WTC11 (cell line): Measurements from ENCODE around the gene EIF4G2. TPM values are rescaled to one million over a fixed set of nuclear protein-coding genes. Genes with fewer than 3 reads are reported as not detected.

ENCODE experiments used
- ATAC-seq: fragments of 200-7000 bp; cut with Tn5 transposase; 2 replicates; pipeline ENCODE4 v1.10.0; 2021; ENCODE audit warnings: mild to moderate bottlenecking, moderate library complexity
- CTCF ChIA-PET: fragments of 300-600 bp; sonication (Branson Sonifier 250); formaldehyde crosslinking; loops from one replicate; lab custom pipeline; 2021; ENCODE audit warnings: antibody characterized with exemption; lab: Charles Lee
- POLR2A ChIA-PET: fragments of 350-600 bp; sonication (Branson Sonifier 250); formaldehyde crosslinking; loops from one replicate; lab custom pipeline; 2021; ENCODE audit warnings: antibody characterized with exemption; lab: Charles Lee
- DNase-seq: peaks from one replicate; pipeline ENCODE4 v3.0.0; 2021; ENCODE audit warnings: low spot score
- H3K27ac Mint-ChIP-seq: 2 replicates; pipeline ENCODE4 v1.8.0; 2021; ENCODE audit warnings: mixed read lengths
- H3K27me3 Mint-ChIP-seq: 2 replicates; pipeline ENCODE4 v1.8.0; 2021; ENCODE audit warnings: low read depth, mild to moderate bottlenecking, moderate library complexity, mixed read lengths
- H3K36me3 Mint-ChIP-seq: 2 replicates; pipeline ENCODE4 v1.8.0; 2021; ENCODE audit warnings: mixed read lengths
- H3K4me1 Mint-ChIP-seq: 2 replicates; pipeline ENCODE4 v1.8.0; 2022; ENCODE audit warnings: mixed read lengths
- H3K4me3 Mint-ChIP-seq: 2 replicates; pipeline ENCODE4 v1.8.0; 2021; ENCODE audit warnings: mild to moderate bottlenecking, moderate library complexity, mixed read lengths
- H3K9me3 Mint-ChIP-seq: 2 replicates; pipeline ENCODE4 v1.8.0; 2021; ENCODE audit warnings: mixed read lengths
- CREB1 ChIP-seq: sonication (generic); formaldehyde crosslinking; IDR thresholded peaks from 2 replicates; pipeline ENCODE4 v1.8.0; 2023; ENCODE audit warnings: mild to moderate bottlenecking, missing genetic modification reagents
- ETV6 ChIP-seq: sonication (generic); formaldehyde crosslinking; IDR thresholded peaks from 2 replicates; pipeline ENCODE4 v1.8.1; 2022; ENCODE audit warnings: mild to moderate bottlenecking, missing genetic modification reagents
- MYBL2 ChIP-seq: sonication (generic); formaldehyde crosslinking; IDR thresholded peaks from 2 replicates; pipeline ENCODE4 v1.8.1; 2023; ENCODE audit warnings: mild to moderate bottlenecking, moderate library complexity, missing genetic modification reagents
- NFYB ChIP-seq: sonication (generic); formaldehyde crosslinking; conservative IDR thresholded peaks from 2 replicates; pipeline ENCODE4 v1.8.0; 2022; ENCODE audit warnings: low read depth, missing genetic modification reagents
- SMAD4 ChIP-seq: sonication (generic); formaldehyde crosslinking; IDR thresholded peaks from 2 replicates; pipeline ENCODE4 v1.8.0; 2022; ENCODE audit warnings: mild to moderate bottlenecking, missing genetic modification reagents
- ZNF671 ChIP-seq: fragments of 250-450 bp; sonication (Bioruptor Pico); IDR thresholded peaks from 2 replicates; pipeline ENCODE4 v1.8.0; 2021; ENCODE audit warnings: mild to moderate bottlenecking
- total RNA-seq: library from RNA; stranded (reverse); gene quantifications from 3 replicates; pipeline ENCODE4 v1.2.3, GENCODE V29; 2021
- TF ChIP-seq, protein P1 (sequence below): fragments of 250-450 bp; sonication (Bioruptor Pico); IDR thresholded peaks from 2 replicates; pipeline ENCODE4 v2.1.2; 2022; ENCODE audit warnings: mild to moderate bottlenecking, moderate library complexity
- TF ChIP-seq, protein P2 (sequence below): sonication (generic); formaldehyde crosslinking; IDR thresholded peaks from 2 replicates; pipeline ENCODE4 v1.8.0; 2023; ENCODE audit warnings: mild to moderate bottlenecking, missing genetic modification reagents
- TF ChIP-seq, protein P3 (sequence below): sonication (generic); formaldehyde crosslinking; IDR thresholded peaks from 2 replicates; pipeline ENCODE4 v1.8.1; 2022; ENCODE audit warnings: low read depth, missing genetic modification reagents, borderline replicate concordance
- TF ChIP-seq, protein P4 (sequence below): sonication (generic); formaldehyde crosslinking; conservative IDR thresholded peaks from 2 replicates; pipeline ENCODE4 v1.8.1; 2023; ENCODE audit warnings: mild to moderate bottlenecking, low read depth, missing genetic modification reagents, moderate library complexity
- TF ChIP-seq, protein P5 (sequence below): sonication (generic); formaldehyde crosslinking; IDR thresholded peaks from 2 replicates; pipeline ENCODE4 v1.8.1; 2023; ENCODE audit warnings: mild to moderate bottlenecking, missing genetic modification reagents, moderate library complexity
- TF ChIP-seq, protein P6 (sequence below): fragments of 250-450 bp; sonication (Bioruptor Pico); IDR thresholded peaks from 2 replicates; pipeline ENCODE4 v1.9.0; 2021; ENCODE audit warnings: mild to moderate bottlenecking

Gene EIF4G2
- total RNA-seq, 1 experiment from 2014 or later, result 906 TPM

DNA sequence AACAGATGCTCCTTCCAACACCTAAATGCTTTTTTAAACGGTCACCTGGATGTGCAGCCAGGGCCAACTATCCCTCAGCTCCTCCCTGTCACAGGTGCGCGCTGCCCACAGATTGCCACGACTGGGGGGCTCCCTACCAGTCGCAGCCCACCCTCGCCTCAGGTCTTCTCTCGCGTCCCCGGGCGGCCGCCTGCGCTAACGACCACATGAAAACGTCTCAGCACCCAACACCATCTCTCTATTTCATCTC, 48.7 kb upstream of the EIF4G2 start (continued):
- TF ChIP-seq, protein P1, sequence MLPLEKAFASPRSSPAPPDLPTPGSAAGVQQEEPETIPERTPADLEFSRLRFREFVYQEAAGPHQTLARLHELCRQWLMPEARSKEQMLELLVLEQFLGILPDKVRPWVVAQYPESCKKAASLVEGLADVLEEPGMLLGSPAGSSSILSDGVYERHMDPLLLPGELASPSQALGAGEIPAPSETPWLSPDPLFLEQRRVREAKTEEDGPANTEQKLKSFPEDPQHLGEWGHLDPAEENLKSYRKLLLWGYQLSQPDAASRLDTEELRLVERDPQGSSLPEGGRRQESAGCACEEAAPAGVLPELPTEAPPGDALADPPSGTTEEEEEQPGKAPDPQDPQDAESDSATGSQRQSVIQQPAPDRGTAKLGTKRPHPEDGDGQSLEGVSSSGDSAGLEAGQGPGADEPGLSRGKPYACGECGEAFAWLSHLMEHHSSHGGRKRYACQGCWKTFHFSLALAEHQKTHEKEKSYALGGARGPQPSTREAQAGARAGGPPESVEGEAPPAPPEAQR (CRISPR knock-in tag), result no peak
- TF ChIP-seq CREB1 (no peak), MYBL2 (CRISPR knock-in tag) (no peak), SMAD4 (no peak), ZNF671 (CRISPR knock-in tag) (no peak), NFYB (no peak)
- TF ChIP-seq, protein P2, sequence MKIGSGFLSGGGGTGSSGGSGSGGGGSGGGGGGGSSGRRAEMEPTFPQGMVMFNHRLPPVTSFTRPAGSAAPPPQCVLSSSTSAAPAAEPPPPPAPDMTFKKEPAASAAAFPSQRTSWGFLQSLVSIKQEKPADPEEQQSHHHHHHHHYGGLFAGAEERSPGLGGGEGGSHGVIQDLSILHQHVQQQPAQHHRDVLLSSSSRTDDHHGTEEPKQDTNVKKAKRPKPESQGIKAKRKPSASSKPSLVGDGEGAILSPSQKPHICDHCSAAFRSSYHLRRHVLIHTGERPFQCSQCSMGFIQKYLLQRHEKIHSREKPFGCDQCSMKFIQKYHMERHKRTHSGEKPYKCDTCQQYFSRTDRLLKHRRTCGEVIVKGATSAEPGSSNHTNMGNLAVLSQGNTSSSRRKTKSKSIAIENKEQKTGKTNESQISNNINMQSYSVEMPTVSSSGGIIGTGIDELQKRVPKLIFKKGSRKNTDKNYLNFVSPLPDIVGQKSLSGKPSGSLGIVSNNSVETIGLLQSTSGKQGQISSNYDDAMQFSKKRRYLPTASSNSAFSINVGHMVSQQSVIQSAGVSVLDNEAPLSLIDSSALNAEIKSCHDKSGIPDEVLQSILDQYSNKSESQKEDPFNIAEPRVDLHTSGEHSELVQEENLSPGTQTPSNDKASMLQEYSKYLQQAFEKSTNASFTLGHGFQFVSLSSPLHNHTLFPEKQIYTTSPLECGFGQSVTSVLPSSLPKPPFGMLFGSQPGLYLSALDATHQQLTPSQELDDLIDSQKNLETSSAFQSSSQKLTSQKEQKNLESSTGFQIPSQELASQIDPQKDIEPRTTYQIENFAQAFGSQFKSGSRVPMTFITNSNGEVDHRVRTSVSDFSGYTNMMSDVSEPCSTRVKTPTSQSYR (CRISPR knock-in tag), result peak; percentile 1; the same call in 1 of the 2 replicates
- TF ChIP-seq, protein P3, sequence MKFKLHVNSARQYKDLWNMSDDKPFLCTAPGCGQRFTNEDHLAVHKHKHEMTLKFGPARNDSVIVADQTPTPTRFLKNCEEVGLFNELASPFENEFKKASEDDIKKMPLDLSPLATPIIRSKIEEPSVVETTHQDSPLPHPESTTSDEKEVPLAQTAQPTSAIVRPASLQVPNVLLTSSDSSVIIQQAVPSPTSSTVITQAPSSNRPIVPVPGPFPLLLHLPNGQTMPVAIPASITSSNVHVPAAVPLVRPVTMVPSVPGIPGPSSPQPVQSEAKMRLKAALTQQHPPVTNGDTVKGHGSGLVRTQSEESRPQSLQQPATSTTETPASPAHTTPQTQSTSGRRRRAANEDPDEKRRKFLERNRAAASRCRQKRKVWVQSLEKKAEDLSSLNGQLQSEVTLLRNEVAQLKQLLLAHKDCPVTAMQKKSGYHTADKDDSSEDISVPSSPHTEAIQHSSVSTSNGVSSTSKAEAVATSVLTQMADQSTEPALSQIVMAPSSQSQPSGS (CRISPR knock-in tag), result no peak
- TF ChIP-seq, protein P4, sequence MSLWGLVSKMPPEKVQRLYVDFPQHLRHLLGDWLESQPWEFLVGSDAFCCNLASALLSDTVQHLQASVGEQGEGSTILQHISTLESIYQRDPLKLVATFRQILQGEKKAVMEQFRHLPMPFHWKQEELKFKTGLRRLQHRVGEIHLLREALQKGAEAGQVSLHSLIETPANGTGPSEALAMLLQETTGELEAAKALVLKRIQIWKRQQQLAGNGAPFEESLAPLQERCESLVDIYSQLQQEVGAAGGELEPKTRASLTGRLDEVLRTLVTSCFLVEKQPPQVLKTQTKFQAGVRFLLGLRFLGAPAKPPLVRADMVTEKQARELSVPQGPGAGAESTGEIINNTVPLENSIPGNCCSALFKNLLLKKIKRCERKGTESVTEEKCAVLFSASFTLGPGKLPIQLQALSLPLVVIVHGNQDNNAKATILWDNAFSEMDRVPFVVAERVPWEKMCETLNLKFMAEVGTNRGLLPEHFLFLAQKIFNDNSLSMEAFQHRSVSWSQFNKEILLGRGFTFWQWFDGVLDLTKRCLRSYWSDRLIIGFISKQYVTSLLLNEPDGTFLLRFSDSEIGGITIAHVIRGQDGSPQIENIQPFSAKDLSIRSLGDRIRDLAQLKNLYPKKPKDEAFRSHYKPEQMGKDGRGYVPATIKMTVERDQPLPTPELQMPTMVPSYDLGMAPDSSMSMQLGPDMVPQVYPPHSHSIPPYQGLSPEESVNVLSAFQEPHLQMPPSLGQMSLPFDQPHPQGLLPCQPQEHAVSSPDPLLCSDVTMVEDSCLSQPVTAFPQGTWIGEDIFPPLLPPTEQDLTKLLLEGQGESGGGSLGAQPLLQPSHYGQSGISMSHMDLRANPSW, result no peak
- TF ChIP-seq, protein P5, sequence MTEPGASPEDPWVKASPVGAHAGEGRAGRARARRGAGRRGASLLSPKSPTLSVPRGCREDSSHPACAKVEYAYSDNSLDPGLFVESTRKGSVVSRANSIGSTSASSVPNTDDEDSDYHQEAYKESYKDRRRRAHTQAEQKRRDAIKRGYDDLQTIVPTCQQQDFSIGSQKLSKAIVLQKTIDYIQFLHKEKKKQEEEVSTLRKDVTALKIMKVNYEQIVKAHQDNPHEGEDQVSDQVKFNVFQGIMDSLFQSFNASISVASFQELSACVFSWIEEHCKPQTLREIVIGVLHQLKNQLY (CRISPR knock-in tag), result no peak
- TF ChIP-seq, protein P6, sequence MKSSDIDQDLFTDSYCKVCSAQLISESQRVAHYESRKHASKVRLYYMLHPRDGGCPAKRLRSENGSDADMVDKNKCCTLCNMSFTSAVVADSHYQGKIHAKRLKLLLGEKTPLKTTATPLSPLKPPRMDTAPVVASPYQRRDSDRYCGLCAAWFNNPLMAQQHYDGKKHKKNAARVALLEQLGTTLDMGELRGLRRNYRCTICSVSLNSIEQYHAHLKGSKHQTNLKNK (CRISPR knock-in tag), result no peak
- TF ChIP-seq, all 79 proteins: peak for 4

DNA sequence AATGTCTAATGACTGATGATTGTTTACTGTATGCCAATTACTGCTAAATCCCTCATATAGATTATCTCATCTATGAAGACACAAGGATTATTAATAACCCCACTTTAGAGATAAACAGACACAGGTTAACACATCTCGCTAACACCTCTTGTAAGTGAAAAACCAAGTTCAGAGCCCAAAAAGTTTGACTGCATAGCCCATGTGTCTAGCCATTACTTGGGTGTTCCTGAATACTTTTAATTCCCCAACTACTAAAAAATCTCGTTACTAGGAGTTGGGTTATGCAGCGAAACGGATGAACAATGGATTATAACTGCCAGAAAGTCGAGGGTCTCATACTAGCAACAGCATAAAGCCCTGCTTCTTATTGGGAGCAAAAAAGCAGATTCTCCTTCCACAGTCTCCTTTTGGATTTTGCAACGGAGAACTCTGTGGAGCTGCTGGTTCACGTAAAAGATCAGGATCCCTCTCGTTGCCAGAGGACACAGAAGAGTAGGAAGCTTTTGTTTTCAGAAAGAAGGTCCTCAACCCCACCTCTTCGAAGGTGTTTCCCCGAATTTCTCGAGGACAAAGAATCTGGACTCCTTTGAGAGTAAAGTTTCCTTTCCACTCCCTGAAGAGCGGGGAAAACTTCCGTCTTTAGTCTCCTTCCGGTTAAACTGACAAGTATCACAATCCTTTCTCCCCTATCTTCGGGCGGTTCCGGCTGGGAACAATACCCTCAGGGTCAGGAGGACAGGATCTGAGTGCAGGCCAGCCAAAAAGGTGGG, 48.1 kb upstream of the EIF4G2 start:
- Mint-ChIP-seq H3K4me1 (peaks cover 22% of the 10 kb centered on the region), H3K9me3 (no peaks in the 10 kb centered on the region), H3K27ac (peak overlapping the region; percentile 100), H3K36me3 (peaks cover 43% of the 10 kb centered on the region), H3K27me3 (no peaks in the 10 kb centered on the region), H3K4me3 (peak overlapping the region; percentile 100)
- DNase-seq (no peak), ATAC-seq (peak; percentile 4)
- ChIA-PET POLR2A (interaction anchor here (1.0 to 3.1 kb wide), 6 partner anchors 48 to 77 kb away, joined by 3 to 130 read pairs (median 8); partner anchors contain the start of gene EIF4G2), CTCF (interaction anchor here (2.4 to 3.1 kb wide), 3 partner anchors 22 to 65 kb away, joined by 14 to 17 read pairs (median 17); partner anchors contain the start of gene EIF4G2)
- TF ChIP-seq ETV6 (CRISPR knock-in tag), result no peak
- TF ChIP-seq, protein P2 (CRISPR knock-in tag), result 0 out of 2 replicates have a peak, but pooled peaks have one; percentile 8
